Measurements from ENCODE around the gene TDRD10.

TDRD10 gene

GRCh38 chr1:154586641-154587040, 84.6 kb downstream of the TDRD10 start:
- Histone ChIP-seq H2BK120ac (ENCODE audit: insufficient read depth, low read length, poor library complexity) (no peak overlapping the region), H3K9ac (ENCODE audit: low read length) (no peak overlapping the region), H3K27me3 (ENCODE audit: insufficient read depth, low read length) (no peaks in the 10 kb centered on the region), H3K9me3 (ENCODE audit: insufficient read depth, low read depth, low read length) (no peaks in the 10 kb centered on the region), H3K18ac (ENCODE audit: low read length) (no peak overlapping the region), H3K4me3 (ENCODE audit: low read depth, low read length) (no peak overlapping the region), H4K12ac (ENCODE audit: low read depth, low read length) (no peak overlapping the region), H4K8ac (ENCODE audit: low read depth, low read length) (no peak overlapping the region), H3K79me1 (ENCODE audit: low read length) (no peaks in the 10 kb centered on the region), H3K23ac (ENCODE audit: low read length) (no peak overlapping the region), H2AK5ac (ENCODE audit: low read length) (no peak overlapping the region), H2BK12ac (ENCODE audit: low read length) (no peak overlapping the region), H4K91ac (ENCODE audit: low read depth, low read length) (no peak overlapping the region), H2BK5ac (ENCODE audit: low read depth, low read length, poor library complexity) (no peak overlapping the region), H3K4ac (ENCODE audit: low read depth, low read length) (no peak overlapping the region), H3K36me3 (ENCODE audit: control insufficient read depth in 1 of 2, insufficient read depth in 2 of 2, low read length in 2 of 2) (peaks cover 59 to 90% of the 10 kb centered on the region in 2 experiments), H2AFZ (ENCODE audit: insufficient read depth, low read length, poor library complexity) (no peak overlapping the region), H3K79me2 (ENCODE audit: control insufficient read depth, insufficient read depth, low read length, poor library complexity) (no peaks in the 10 kb centered on the region), H3K14ac (ENCODE audit: low read length) (no peak overlapping the region), H3K4me1 (ENCODE audit: control insufficient read depth in 1 of 2, insufficient read depth in 2 of 2, low read length in 2 of 2) (no peaks in the 10 kb centered on the region), H3K27ac (ENCODE audit: low read depth, low read length) (no peak overlapping the region), H3K4me2 (ENCODE audit: low read length) (no peak overlapping the region)
- DNase-seq = no peak
- WGBS (ENCODE audit: extremely low coverage, insufficient coverage, insufficient read length) = no CpG with 5 or more reads among the region's 6 CpGs

GRCh38 chr1:154589780-154590179, 87.8 kb downstream of the TDRD10 start:
- no peak overlapping the region for H3K23ac ChIP-seq (ENCODE audit: low read length)
- H3K18ac ChIP-seq (ENCODE audit: low read length) = no peak overlapping the region
- H2BK120ac ChIP-seq (ENCODE audit: insufficient read depth, low read length, poor library complexity) = no peak overlapping the region

GRCh38 chr1:154590756-154591155, 88.7 kb downstream of the TDRD10 start:
- H3K79me2 ChIP-seq (ENCODE audit: control insufficient read depth, insufficient read depth, low read length, poor library complexity) = no peaks in the 10 kb centered on the region
- no peaks in the 10 kb centered on the region for H3K9me3 ChIP-seq (ENCODE audit: insufficient read depth, low read depth, low read length)
- no peak overlapping the region for H2AFZ ChIP-seq (ENCODE audit: insufficient read depth, low read length, poor library complexity)
- H3K18ac ChIP-seq (ENCODE audit: low read length) = no peak overlapping the region
- no peak overlapping the region for H3K4ac ChIP-seq (ENCODE audit: low read depth, low read length)
- no peak overlapping the region for H3K9ac ChIP-seq (ENCODE audit: low read length)
- H3K4me2 ChIP-seq (ENCODE audit: low read length) = no peak overlapping the region
- H4K12ac ChIP-seq (ENCODE audit: low read depth, low read length) = no peak overlapping the region
- H4K91ac ChIP-seq (ENCODE audit: low read depth, low read length) = no peak overlapping the region
- no peak overlapping the region for H3K4me3 ChIP-seq (ENCODE audit: low read depth, low read length)
- DNase-seq = no peak
- no peak overlapping the region for H3K14ac ChIP-seq (ENCODE audit: low read length)
- peaks cover 53 to 73% of the 10 kb centered on the region in 2 experiments for H3K36me3 ChIP-seq (ENCODE audit: control insufficient read depth in 1 of 2, insufficient read depth in 2 of 2, low read length in 2 of 2)
- WGBS (ENCODE audit: extremely low coverage, insufficient coverage, insufficient read length) = no CpG with 5 or more reads among the region's 5 CpGs
- H3K4me1 ChIP-seq (ENCODE audit: control insufficient read depth in 1 of 2, insufficient read depth in 2 of 2, low read length in 2 of 2) = no peaks in the 10 kb centered on the region
- no peak overlapping the region for H4K8ac ChIP-seq (ENCODE audit: low read depth, low read length)
- no peak overlapping the region for H2BK5ac ChIP-seq (ENCODE audit: low read depth, low read length, poor library complexity)
- H2BK120ac ChIP-seq (ENCODE audit: insufficient read depth, low read length, poor library complexity) = no peak overlapping the region
- H3K79me1 ChIP-seq (ENCODE audit: low read length) = no peaks in the 10 kb centered on the region
- H2AK5ac ChIP-seq (ENCODE audit: low read length) = no peak overlapping the region
- no peaks in the 10 kb centered on the region for H3K27me3 ChIP-seq (ENCODE audit: insufficient read depth, low read length)
- no peak overlapping the region for H2BK12ac ChIP-seq (ENCODE audit: low read length)
- no peak overlapping the region for H3K27ac ChIP-seq (ENCODE audit: low read depth, low read length)
- H3K23ac ChIP-seq (ENCODE audit: low read length) = no peak overlapping the region

More at GRCh38 chr1:154589780-154590179, 87.8 kb downstream of the TDRD10 start:
- DNase-seq = no peak
- no peak overlapping the region for H3K4me3 ChIP-seq (ENCODE audit: low read depth, low read length)
- no peak overlapping the region for H4K8ac ChIP-seq (ENCODE audit: low read depth, low read length)
- no peaks in the 10 kb centered on the region for H3K27me3 ChIP-seq (ENCODE audit: insufficient read depth, low read length)
- H2BK12ac ChIP-seq (ENCODE audit: low read length) = no peak overlapping the region
- no peaks in the 10 kb centered on the region for H3K9me3 ChIP-seq (ENCODE audit: insufficient read depth, low read depth, low read length)
- no peak overlapping the region for H4K12ac ChIP-seq (ENCODE audit: low read depth, low read length)
- H2BK5ac ChIP-seq (ENCODE audit: low read depth, low read length, poor library complexity) = no peak overlapping the region
- H3K36me3 ChIP-seq (ENCODE audit: control insufficient read depth in 1 of 2, insufficient read depth in 2 of 2, low read length in 2 of 2) = peaks cover 53 to 76% of the 10 kb centered on the region in 2 experiments
- no peak overlapping the region for H2AK5ac ChIP-seq (ENCODE audit: low read length)
- H2AFZ ChIP-seq (ENCODE audit: insufficient read depth, low read length, poor library complexity) = no peak overlapping the region
- H3K79me2 ChIP-seq (ENCODE audit: control insufficient read depth, insufficient read depth, low read length, poor library complexity) = no peaks in the 10 kb centered on the region
- H3K9ac ChIP-seq (ENCODE audit: low read length) = no peak overlapping the region
- H3K4me2 ChIP-seq (ENCODE audit: low read length) = no peak overlapping the region
- no peak overlapping the region for H3K14ac ChIP-seq (ENCODE audit: low read length)
- H3K4ac ChIP-seq (ENCODE audit: low read depth, low read length) = no peak overlapping the region
- no peak overlapping the region for H3K27ac ChIP-seq (ENCODE audit: low read depth, low read length)
- WGBS (ENCODE audit: extremely low coverage, insufficient coverage, insufficient read length) = no CpG with 5 or more reads among the region's 10 CpGs
- H3K79me1 ChIP-seq (ENCODE audit: low read length) = no peaks in the 10 kb centered on the region
- no peaks in the 10 kb centered on the region for H3K4me1 ChIP-seq (ENCODE audit: control insufficient read depth in 1 of 2, insufficient read depth in 2 of 2, low read length in 2 of 2)
- H4K91ac ChIP-seq (ENCODE audit: low read depth, low read length) = no peak overlapping the region

- Histone ChIP-seq H3K27me3 (ENCODE audit: insufficient read depth, low read length) (no peaks in the 10 kb centered on the region), H3K9ac (ENCODE audit: low read length) (no peak overlapping the region), H2BK5ac (ENCODE audit: low read depth, low read length, poor library complexity) (no peak overlapping the region), H4K12ac (ENCODE audit: low read depth, low read length) (no peak overlapping the region), H3K4me2 (ENCODE audit: low read length) (no peak overlapping the region), H3K27ac (ENCODE audit: low read depth, low read length) (no peak overlapping the region), H2AFZ (ENCODE audit: insufficient read depth, low read length, poor library complexity) (no peak overlapping the region), H3K23ac (ENCODE audit: low read length) (no peak overlapping the region), H3K18ac (ENCODE audit: low read length) (no peak overlapping the region), H3K36me3 (ENCODE audit: control insufficient read depth in 1 of 2, insufficient read depth in 2 of 2, low read length in 2 of 2) (peaks cover 53 to 71% of the 10 kb centered on the region in 2 experiments), H3K4me3 (ENCODE audit: low read depth, low read length) (no peak overlapping the region), H4K91ac (ENCODE audit: low read depth, low read length) (no peak overlapping the region), H3K4ac (ENCODE audit: low read depth, low read length) (no peak overlapping the region), H3K14ac (ENCODE audit: low read length) (no peak overlapping the region), H3K4me1 (ENCODE audit: control insufficient read depth in 1 of 2, insufficient read depth in 2 of 2, low read length in 2 of 2) (no peaks in the 10 kb centered on the region), H2BK120ac (ENCODE audit: insufficient read depth, low read length, poor library complexity) (no peak overlapping the region), H3K9me3 (ENCODE audit: insufficient read depth, low read depth, low read length) (no peaks in the 10 kb centered on the region), H2AK5ac (ENCODE audit: low read length) (no peak overlapping the region), H2BK12ac (ENCODE audit: low read length) (no peak overlapping the region), H3K79me2 (ENCODE audit: control insufficient read depth, insufficient read depth, low read length, poor library complexity) (no peaks in the 10 kb centered on the region), H3K79me1 (ENCODE audit: low read length) (no peaks in the 10 kb centered on the region), H4K8ac (ENCODE audit: low read depth, low read length) (no peak overlapping the region)
- no peak for DNase-seq
- no CpG with 5 or more reads among the region's 7 CpGs for WGBS (ENCODE audit: extremely low coverage, insufficient coverage, insufficient read length)
Measured at GRCh38 chr1:154591206-154591605, 89.2 kb downstream of the TDRD10 start.

All from trophoblast cell (in vitro differentiated cells and primary cell).